ENCODE results near the gene DGCR6L.
"Not testable (repeated sequence)": the region's sequence is repeated elsewhere in the genome, so short reads cannot be mapped to it uniquely, and the experiment has no call there.

GRCh38 chr22:20307448-20308447 is 12.1 kb downstream of the DGCR6L start:
- not testable (repeated sequence) for TF ChIP-seq POLR2A, CTCF (IDR thresholded peaks at IDR 0.05)

Data from thyroid gland (tissue), 4 donors.